IPS DF 19.7 (cell line): ENCODE data around the gene HECW1.
"Not testable (repeated sequence)": the region's sequence is repeated elsewhere in the genome, so short reads cannot be mapped to it uniquely, and the experiment has no call there.

ENCODE experiments used
- DNase-seq: peaks from one replicate; pipeline ENCODE4 v3.0.0-alpha.2; 2013; ENCODE audit warnings: low read depth, low spot score

Gene HECW1

DNA sequence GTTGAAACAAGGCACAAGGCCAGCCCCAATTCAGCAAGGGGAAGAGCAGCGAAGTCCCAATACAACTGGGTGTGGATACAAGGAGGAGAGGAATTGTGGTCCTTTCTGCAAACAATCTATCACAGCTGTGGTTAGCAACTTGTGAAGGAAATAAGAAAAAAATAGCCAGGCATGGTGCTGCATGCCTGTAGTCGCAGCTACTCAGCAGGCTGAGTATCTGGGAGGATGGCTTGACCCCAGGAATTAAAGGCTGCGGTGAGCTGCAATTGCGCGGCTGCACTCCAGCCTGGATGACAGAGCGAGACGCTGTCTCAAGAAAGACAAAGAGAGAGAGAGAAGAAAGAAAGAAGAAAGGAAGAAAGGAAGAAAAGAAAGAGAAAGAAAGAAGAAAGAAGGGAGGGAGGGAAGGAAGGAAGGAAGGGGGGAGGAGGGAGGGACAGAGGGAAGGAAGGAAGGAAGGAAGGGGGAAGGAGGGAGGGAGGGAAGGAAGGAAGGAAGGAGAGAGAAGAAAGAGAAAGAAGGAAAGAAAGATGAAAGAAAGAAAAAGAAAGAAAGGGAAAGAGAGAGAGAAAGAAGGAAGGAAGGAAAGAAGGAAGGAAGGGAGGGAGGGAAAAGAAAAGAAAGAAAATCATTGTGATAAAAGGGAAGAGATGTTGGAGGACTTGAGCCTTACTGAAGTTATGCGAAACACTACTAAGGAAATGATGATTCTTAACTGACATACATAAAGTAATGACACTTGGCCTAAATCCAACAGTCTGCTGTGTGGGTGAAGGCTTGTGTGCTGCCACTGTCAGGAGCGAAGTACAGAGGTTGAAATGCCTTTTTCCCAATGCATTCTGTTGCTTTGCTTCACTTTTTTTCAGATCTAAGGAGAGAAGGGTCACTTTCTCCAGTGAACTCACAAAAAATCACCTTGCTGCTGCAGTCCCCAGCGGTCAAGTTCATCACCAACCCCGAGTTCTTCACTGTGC is 353.4 kb downstream of the HECW1 start:
- DNase-seq: no peak

- no peak for DNase-seq
These were observed 355.0 kb downstream of the HECW1 start for GRCh38 chr7:43467406-43467805.

DNA sequence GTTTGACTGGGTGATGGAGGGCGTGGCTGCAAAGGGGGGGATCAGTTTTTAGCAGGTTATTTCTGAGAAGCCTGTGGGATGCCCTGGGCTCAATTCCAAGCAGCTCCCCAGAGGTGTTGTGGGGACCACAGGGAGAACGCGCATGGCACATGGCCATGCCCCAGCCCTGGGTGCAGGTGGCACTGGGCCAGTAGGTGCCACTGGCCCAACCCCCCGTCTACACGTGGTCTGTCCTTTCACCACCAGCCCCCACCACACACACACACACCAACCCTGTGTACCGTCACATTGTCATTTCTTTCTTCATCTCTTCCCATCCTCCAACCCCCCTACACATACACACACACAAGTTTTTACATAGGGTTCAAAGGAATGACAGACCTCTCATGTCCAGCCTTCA is 355.4 kb downstream of the HECW1 start:
- DNase-seq: no peak

GRCh38 chr7:43469051-43469450 is 356.6 kb downstream of the HECW1 start:
- DNase-seq: no peak

- DNase-seq: no peak
These were observed 357.7 kb downstream of the HECW1 start for GRCh38 chr7:43470110-43470509.

- no peak for DNase-seq
These were observed 363.5 kb downstream of the HECW1 start for GRCh38 chr7:43475983-43476382.

DNA sequence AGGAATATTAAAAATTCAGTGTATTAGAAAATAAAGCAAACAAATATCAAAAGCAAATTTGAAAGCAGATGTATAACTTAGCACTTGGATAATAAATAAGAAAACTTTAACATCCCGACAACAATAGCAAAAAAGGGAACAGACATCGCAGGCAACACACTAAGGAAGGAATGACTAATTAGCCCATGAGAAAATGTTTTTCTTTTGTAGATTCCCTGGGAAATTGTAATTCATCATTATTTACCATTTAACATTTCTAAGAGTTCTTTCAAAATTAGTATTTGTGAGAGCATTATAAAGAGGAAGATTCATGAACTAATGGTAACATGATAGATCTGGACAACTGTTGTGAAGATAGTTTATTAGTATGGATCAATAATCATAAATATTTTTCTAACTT is 364.4 kb downstream of the HECW1 start:
- no peak for DNase-seq

- DNase-seq: no peak
These were observed 366.6 kb downstream of the HECW1 start for GRCh38 chr7:43479042-43479441.

GRCh38 chr7:43479543-43479942 is 367.1 kb downstream of the HECW1 start:
- no peak for DNase-seq

DNA sequence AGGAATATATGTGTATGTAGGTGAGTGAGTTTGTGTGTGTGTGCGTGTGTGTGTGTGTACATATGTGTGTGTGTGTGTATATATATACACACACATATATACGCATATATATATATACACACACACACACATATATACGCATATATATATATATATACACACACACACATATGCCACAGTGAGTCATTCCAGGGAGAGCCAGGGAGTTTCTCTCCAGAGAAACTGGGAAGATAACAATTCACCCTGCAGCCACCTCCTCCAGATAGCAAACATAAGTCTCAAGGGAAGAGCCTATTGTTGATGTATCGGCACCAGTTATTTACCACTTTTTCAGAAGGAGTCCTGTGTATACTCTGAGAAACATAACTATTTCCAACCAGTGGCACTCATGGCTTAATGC is 368.1 kb downstream of the HECW1 start:
- no peak for DNase-seq

DNA sequence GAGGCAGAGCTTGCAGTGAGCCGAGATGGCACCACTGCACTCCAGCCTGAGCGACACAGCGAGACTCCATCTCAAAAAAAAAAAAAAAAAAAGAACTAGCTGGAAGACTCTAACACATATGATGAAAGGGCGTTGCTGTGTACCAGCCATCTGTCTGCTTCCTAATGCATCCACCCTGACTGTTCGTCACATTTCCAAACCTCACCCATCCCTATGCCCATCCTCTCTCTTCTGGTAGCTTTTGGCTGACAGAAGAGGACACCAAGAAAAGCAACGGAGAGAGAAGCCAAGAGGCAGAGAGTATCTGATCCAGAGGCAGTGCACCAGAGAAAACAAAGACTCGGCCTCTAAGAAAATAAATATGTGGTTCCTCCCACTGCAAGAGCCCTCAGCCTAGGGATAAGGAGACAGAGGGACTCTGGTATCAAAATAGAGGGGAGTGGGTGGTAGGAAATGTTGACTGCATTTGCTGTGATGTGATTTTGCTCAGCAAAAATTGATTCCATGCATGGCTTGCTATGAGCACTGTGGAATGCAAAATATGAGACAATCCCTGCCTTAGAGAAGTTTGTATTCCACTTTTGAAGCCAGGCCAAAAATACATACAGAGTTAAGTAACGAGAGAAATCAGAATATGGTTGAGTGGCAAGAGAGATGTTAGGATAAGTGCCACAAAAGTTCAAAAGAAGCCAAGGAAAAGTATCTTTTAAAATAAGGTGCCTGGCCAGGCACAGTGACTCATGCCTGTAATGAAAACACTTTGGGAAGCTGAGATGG is 369.6 kb downstream of the HECW1 start:
- DNase-seq: no peak

- no peak for DNase-seq
These were observed 370.3 kb downstream of the HECW1 start for GRCh38 chr7:43482679-43483252.

DNA sequence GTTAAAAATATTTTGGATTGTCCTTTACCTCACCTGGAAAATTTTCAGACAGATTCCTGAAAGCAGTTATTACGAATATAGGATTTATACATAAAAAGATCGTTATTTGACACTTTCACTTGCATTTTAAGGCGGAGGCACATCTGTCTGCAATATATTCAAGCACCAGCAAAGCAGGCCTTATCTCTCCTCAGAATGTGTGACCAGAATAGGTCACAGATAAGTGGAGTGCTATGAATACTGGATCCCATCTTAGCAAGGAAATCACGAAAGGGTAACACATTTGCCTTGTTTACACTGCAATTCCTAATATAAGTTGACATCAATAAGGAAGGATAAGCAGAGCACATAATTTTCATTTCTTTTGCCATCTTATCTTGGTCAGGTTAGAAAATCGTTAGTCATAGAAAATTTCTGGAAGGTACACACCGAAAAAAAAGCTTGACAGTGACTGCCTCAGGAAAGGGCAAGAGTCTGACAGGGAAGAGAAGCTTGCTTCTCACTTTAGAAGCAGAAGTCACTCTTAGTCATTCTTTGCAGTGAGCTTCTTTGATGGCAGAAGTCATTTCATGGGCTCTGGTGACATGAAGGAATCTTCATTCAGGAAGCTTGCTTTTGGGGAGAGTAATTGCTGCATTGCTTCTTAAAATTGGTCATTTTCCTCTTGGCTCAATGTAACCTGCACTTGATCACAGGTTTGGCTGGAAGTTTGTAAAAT is 372.4 kb downstream of the HECW1 start:
- no peak for DNase-seq

- DNase-seq: no peak
These were observed 373.1 kb downstream of the HECW1 start for GRCh38 chr7:43485580-43485979.

DNA sequence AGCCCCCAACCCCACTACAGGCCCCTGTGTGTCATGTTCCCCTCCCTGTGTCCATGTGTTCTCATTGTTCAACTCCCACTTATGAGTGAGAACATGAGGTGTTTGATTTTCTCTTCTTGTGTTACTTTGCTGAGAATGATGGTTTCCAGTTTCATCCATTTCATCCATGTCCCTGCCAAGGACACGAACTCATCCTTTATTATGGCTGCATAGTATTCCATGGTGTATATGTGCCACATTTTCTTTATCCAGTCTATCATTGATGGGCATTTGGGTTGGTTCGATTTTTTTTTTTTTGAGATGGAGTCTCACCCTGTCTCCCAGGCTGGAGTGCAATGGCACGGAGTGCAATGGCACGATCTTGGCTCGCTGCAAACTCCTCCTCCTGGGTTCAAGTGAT is 373.6 kb downstream of the HECW1 start:
- DNase-seq: not testable (repeated sequence)

DNA sequence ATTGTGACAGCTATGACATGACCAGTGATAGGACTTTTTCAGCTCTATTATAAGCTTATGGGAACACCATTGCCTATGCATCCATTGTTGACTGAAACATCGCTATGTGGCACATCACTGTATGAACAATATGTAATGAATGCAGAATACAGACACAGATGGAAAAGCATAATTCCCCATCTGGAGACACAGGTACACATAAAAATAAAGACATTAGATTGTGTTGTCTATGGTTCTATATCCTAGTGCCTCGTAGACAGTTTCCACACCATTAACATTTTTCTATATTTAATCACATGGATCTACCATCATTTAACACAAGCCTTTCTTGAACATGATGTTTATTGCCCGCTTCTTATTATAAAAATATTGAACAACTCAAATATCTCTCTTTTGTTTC is 374.2 kb downstream of the HECW1 start:
- DNase-seq: no peak

DNA sequence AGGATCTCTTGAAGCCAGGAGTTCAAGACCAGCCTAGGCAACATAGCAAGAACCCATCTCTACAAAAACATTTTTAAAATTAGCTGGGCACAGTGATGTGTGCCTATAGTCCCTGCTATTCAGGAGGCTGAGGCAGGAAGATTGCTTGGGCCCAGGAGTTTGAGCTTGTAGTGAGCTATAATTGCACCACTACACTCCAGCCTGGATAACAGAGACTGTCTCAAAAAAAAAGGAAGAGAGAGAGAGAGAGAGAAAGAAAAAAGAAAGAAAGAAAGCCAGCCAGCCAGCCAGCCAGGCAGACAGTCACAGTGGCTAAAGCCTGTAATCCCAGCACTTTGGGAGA is 375.3 kb downstream of the HECW1 start:
- no peak for DNase-seq

- no peak for DNase-seq
These were observed 376.8 kb downstream of the HECW1 start for GRCh38 chr7:43489257-43489656.

- no peak for DNase-seq
These were observed 377.6 kb downstream of the HECW1 start for GRCh38 chr7:43490016-43490415.

- DNase-seq: no peak
These were observed 378.7 kb downstream of the HECW1 start for GRCh38 chr7:43491123-43491522.

- no peak for DNase-seq
These were observed 379.5 kb downstream of the HECW1 start for GRCh38 chr7:43491984-43492383.

GRCh38 chr7:43492896-43493295 is 380.4 kb downstream of the HECW1 start:
- DNase-seq: no peak
